Right lobe of liver (tissue), 6 donors: Measurements from ENCODE around the gene ACAP2. TPM values are rescaled to one million over a fixed set of nuclear protein-coding genes. Genes with fewer than 3 reads are reported as not detected.

Experiments
- ATAC-seq, 4 donors: fragments of 200-7000 bp; cut with Tn5 transposase; one replicate each; pipeline ENCODE4 v1.9.1; 2020; ENCODE audit warnings: mild to moderate bottlenecking in 4 of 4, moderate library complexity in 4 of 4
- DNase-seq, 3 donors: peaks; one replicate each; pipeline ENCODE4 v3.0.0-alpha.2; 2020
- H3K27ac ChIP-seq, 3 donors: fragments of 200-600 bp; one replicate each; pipeline ENCODE4 v1.8.0; 2022
- H3K27me3 ChIP-seq, 2 donors: fragments of 200-600 bp; one replicate each; pipeline ENCODE4 v1.8.0; 2022
- H3K36me3 ChIP-seq, 4 donors: fragments of 200-600 bp; sonication (generic) in 1 of 4; one replicate each; pipeline versions ENCODE4 v1.5.1 to v1.8.0; 2017 to 2022; ENCODE audit warnings: control low read depth in 1 of 4
- H3K4me1 ChIP-seq, 4 donors: fragments of 200-600 bp; sonication (generic) in 1 of 4; one replicate each; pipeline versions ENCODE4 v1.5.1 to v1.8.0; 2017 to 2022; ENCODE audit warnings: control low read depth in 1 of 4
- H3K4me3 ChIP-seq, 3 donors: fragments of 200-600 bp; one replicate each; pipeline ENCODE4 v1.8.0; 2022
- H3K9me3 ChIP-seq, 4 donors: fragments of 200-600 bp; sonication (generic) in 1 of 4; one replicate each; pipeline versions ENCODE4 v1.5.1 to v1.8.0; 2017 to 2022; ENCODE audit warnings: control low read depth in 1 of 4
- POLR2A ChIP-seq: fragments of 450-650 bp; IDR thresholded peaks from one replicate; pipeline ENCODE4 v1.6.1; 2017; ENCODE audit warnings: antibody characterized with exemption, mild to moderate bottlenecking
- WGBS: methylation state at CpG from one replicate; pipeline ENCODE4 v1.1.6; 2018; ENCODE audit warnings: low coverage, low lambda C conversion rate; ENCODE audit not compliant: insufficient coverage; ENCODE audit errors: missing lambda C conversion rate; 5-methylcytosine and 5-hydroxymethylcytosine counted together
- intact Hi-C, 2 donors: fragments of 100-400 bp; cut with DNase I; formaldehyde crosslinking; loops; one replicate each; pipeline versions ENCODE4 v1.11.2 to v1.14.1; 2022
- total RNA-seq, 6 experiments: library from RNA; depleted of rRNA in 2 of 6; stranded (reverse); fragments of >200 nt in 2 of 6; fragmentation: NEBNext Ultra II Directional in 3 of 6; extraction: Animal tissue kit (Norgen Biotek cat#: 25700) in 3 of 6; gene quantifications; one replicate each; pipeline versions ENCODE4 v1.1.0 to v1.2.4, GENCODE V29; 2016 to 2023
- TF ChIP-seq, protein P1 (sequence below), 4 donors: fragments of 200-600 bp in 3 of 4; fragments of 450-650 bp in 1 of 4; IDR thresholded peaks; one replicate each; pipeline versions ENCODE4 v1.5.1 to v1.8.0; 2016 to 2022; ENCODE audit warnings: antibody characterized with exemption in 4 of 4, mild to moderate bottlenecking in 2 of 4
- donor health status: DM: no; HTN: yes; CAD: no.
- donor health status: DM: no; HTN: no; CAD: no.
- donor health status: DM: no; HTN: no; CAD: no.
- donor health status: DM: no; HTN: yes; CAD: no.
- donor health status: DM: no; HTN: yes; CAD: no.

The ACAP2 gene
- total RNA-seq, 6 experiments from 2014 or later: 15.1 to 21.7 (median 18.5) TPM

DNA sequence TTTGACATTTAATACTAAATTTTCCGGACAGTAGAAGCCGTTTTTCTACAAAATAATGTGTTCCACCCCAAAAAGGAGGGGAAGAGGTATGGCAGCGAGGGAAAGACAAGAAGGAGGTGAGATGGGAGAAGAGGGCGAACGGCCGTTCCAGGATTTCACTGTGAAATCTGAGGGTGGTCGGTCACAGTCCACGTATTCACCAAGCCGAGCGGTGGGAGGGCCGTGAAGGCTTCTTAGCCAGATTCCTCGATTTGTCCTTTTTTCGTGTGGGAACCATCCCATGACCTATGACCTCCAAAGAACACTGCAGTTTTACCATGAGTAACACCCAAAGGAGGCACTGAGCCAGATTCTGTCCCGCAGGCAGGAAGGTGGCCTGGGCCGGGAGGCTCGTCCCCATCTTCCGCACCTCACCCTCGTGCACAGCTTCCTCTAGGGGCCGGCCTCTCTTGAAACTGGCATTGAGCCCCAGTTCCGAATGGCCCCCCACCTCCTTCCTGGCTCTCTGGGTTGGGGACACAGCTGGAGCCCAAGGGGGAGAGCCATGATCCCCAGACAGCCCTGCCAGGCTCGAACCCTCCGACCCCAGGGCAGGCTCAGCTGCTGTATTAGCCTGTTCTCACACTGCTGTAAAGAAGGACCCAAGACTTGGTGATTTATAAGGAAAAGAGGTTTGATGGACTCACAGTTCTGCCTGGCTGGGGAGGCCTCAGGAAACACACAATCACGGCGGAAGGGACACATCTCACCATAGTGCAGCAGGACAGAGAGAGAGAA is 195.5 kb downstream of the ACAP2 start:
- no peaks in the 10 kb centered on the region for H3K36me3 ChIP-seq
- H3K9me3 ChIP-seq: no peaks in the 10 kb centered on the region
- no peaks in the 10 kb centered on the region for H3K4me1 ChIP-seq
- TF ChIP-seq, protein P1, sequence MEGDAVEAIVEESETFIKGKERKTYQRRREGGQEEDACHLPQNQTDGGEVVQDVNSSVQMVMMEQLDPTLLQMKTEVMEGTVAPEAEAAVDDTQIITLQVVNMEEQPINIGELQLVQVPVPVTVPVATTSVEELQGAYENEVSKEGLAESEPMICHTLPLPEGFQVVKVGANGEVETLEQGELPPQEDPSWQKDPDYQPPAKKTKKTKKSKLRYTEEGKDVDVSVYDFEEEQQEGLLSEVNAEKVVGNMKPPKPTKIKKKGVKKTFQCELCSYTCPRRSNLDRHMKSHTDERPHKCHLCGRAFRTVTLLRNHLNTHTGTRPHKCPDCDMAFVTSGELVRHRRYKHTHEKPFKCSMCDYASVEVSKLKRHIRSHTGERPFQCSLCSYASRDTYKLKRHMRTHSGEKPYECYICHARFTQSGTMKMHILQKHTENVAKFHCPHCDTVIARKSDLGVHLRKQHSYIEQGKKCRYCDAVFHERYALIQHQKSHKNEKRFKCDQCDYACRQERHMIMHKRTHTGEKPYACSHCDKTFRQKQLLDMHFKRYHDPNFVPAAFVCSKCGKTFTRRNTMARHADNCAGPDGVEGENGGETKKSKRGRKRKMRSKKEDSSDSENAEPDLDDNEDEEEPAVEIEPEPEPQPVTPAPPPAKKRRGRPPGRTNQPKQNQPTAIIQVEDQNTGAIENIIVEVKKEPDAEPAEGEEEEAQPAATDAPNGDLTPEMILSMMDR (IDR thresholded peaks at IDR 0.05): no peak
- no peak for TF ChIP-seq POLR2A
- no peaks in the 10 kb centered on the region for H3K27me3 ChIP-seq
- ATAC-seq (no peak), DNase-seq (peak in 1 of 3 donors; percentile 21)
- no peak overlapping the region for H3K4me3 ChIP-seq
- whole genome bisulfite sequencing: 94% methylated on average over 9 of the region's 24 CpGs
- intact Hi-C loops: no loop called here
- H3K27ac ChIP-seq: no peak overlapping the region

GRCh38 chr3:195246581-195246995 is 196.2 kb downstream of the ACAP2 start:
- intact Hi-C loops: no loop called here

DNA sequence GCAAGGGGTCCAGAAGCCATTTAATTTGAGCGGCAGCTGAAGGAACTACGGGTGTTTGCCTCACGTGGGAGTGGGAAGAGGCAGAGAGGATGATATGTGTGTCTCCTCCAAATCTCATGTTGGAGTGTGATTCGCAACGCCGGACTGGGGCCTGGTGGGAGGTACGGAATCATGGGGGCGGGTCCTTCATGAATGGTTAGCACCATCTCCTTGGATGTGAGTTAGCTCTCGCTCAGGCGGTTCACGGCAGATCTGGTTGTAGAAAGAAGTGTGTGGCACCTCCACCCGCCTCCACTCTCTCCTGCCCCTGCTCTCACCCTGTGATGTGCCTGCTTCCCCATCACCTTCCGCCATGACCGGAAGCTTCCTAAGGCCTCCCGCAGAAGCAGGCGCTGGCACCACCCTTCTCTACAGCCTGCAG is 197.3 kb downstream of the ACAP2 start:
- intact Hi-C loops: no loop called here
- TF ChIP-seq POLR2A: no peak
- TF ChIP-seq, protein P1 (IDR thresholded peaks at IDR 0.05): no peak
- H3K27me3 ChIP-seq: no peaks in the 10 kb centered on the region
- WGBS: 93% methylated on average over 12 of the region's 16 CpGs
- ATAC-seq (no peak), DNase-seq (peak in 1 of 3 donors; percentile 16)
- H3K4me1 ChIP-seq: no peaks in the 10 kb centered on the region
- no peak overlapping the region for H3K27ac ChIP-seq
- no peaks in the 10 kb centered on the region for H3K9me3 ChIP-seq
- no peak overlapping the region for H3K4me3 ChIP-seq
- no peaks in the 10 kb centered on the region for H3K36me3 ChIP-seq

More at GRCh38 chr3:195246581-195246995, 196.2 kb downstream of the ACAP2 start:
- Histone ChIP-seq H3K27me3 (no peaks in the 10 kb centered on the region), H3K27ac (no peak overlapping the region), H3K36me3 (no peaks in the 10 kb centered on the region), H3K4me3 (no peak overlapping the region), H3K4me1 (no peaks in the 10 kb centered on the region), H3K9me3 (no peaks in the 10 kb centered on the region)
- DNase-seq (peak in 1 of 3 donors; percentile 31), ATAC-seq (no peak)
- 100% methylated on average over 1 of the region's 9 CpGs for WGBS
- TF ChIP-seq POLR2A: no peak
- TF ChIP-seq, protein P1 (IDR thresholded peaks at IDR 0.05): no peak

DNA sequence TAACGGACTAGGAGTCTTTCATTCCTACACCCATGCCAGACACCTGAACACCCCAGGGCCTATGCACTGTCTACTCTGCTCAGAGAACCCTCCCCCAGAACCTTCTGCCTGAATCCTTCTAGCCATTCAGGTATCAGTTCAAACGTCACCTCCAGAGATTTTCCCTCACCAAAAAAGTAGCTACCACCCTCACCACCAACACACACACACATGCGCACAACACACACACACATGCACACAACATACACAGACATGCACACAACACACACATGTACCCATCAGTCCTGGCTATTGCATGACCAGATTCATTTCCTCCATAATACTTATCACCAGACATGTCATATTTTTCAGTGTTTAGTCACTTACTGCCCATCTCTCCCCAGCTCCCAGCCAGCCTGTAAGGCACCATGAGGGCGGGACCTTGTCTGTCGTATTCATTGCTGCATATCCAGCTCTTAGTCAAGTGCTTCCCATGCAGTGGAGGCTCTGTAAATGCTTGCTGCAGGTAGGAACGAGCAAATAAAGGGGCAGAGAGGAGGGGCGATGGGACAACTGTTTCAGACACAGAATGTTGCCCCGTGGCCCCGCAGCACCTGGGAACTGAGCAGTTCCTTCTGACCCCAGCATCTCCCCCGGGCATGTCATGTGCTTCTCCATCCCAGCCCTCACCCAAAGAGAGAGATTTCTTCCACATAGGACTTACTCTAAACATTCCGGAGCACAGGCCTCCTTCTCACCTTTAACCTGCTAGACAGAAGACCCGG is 201.0 kb downstream of the ACAP2 start:
- ATAC-seq (no peak), DNase-seq (no peak)
- no peaks in the 10 kb centered on the region for H3K9me3 ChIP-seq
- H3K36me3 ChIP-seq: no peaks in the 10 kb centered on the region
- no peak overlapping the region for H3K27ac ChIP-seq
- 93% methylated on average over 8 of the region's 12 CpGs for WGBS
- no peaks in the 10 kb centered on the region for H3K4me1 ChIP-seq
- no peak overlapping the region for H3K4me3 ChIP-seq
- intact Hi-C loops: no loop called here
- no peaks in the 10 kb centered on the region for H3K27me3 ChIP-seq
- no peak for TF ChIP-seq POLR2A
- TF ChIP-seq, protein P1 (IDR thresholded peaks at IDR 0.05): no peak
